ENCODE results near the gene CEP128. TPM values are rescaled to one million over a fixed set of nuclear protein-coding genes. Genes with fewer than 3 reads are reported as not detected.
A peak's percentile ranks its signal among the peaks of the same experiment; 100 is the strongest.

Gene CEP128
- total RNA-seq, 1 experiment from 2014 or later = 27.3 TPM

GRCh38 chr14:80609055-80609454, 332.5 kb downstream of the CEP128 start:
- no TSS peak for BruUV-seq (replicated peaks)
- Histone ChIP-seq H3K27me3 (replicated peaks; ENCODE audit: insufficient read depth, low read depth, low read length, poor library complexity) (no peaks in the 10 kb centered on the region), H3K9me3 (ENCODE audit: low read depth, low read length, poor library complexity, severe bottlenecking) (no peaks in the 10 kb centered on the region), H3K4me3 (ENCODE audit: low read depth, low read length, poor library complexity, severe bottlenecking) (no peak overlapping the region), H3K27ac (ENCODE audit: low read depth, low read length, poor library complexity, severe bottlenecking) (no peak overlapping the region), H3K4me1 (ENCODE audit: insufficient read depth, low read length, poor library complexity, severe bottlenecking) (no peaks in the 10 kb centered on the region), H3K36me3 (ENCODE audit: insufficient read depth, low read length, poor library complexity, severe bottlenecking) (no peaks in the 10 kb centered on the region)
- no peak for DNase-seq (ENCODE audit: low spot score)
- intact Hi-C loops (cut with micrococcal nuclease; ENCODE audit: unreplicated experiment) = no loop called here
- TF ChIP-seq EZH2 (IDR thresholded peaks at IDR 0.05; ENCODE audit: borderline replicate concordance, low read depth, low read length, poor library complexity, severe bottlenecking) = no peak
- no peak for TF ChIP-seq CTCF (conservative IDR thresholded peaks at IDR 0.05; ENCODE audit: low read depth, low read length)
- POLR2A ChIA-PET (ENCODE audit: low non-redundant PET) = no interaction called here
- CTCF ChIA-PET = no interaction called here

GRCh38 chr14:80608563-80608962, 333.0 kb downstream of the CEP128 start:
- BruUV-seq (replicated peaks) = no TSS peak
- Histone ChIP-seq H3K4me3 (ENCODE audit: low read depth, low read length, poor library complexity, severe bottlenecking) (no peak overlapping the region), H3K9me3 (ENCODE audit: low read depth, low read length, poor library complexity, severe bottlenecking) (no peaks in the 10 kb centered on the region), H3K27ac (ENCODE audit: low read depth, low read length, poor library complexity, severe bottlenecking) (no peak overlapping the region), H3K36me3 (ENCODE audit: insufficient read depth, low read length, poor library complexity, severe bottlenecking) (no peaks in the 10 kb centered on the region), H3K27me3 (replicated peaks; ENCODE audit: insufficient read depth, low read depth, low read length, poor library complexity) (no peaks in the 10 kb centered on the region), H3K4me1 (ENCODE audit: insufficient read depth, low read length, poor library complexity, severe bottlenecking) (no peaks in the 10 kb centered on the region)
- ChIA-PET POLR2A (ENCODE audit: low non-redundant PET) (no interaction called here), CTCF (no interaction called here)
- intact Hi-C loops (cut with micrococcal nuclease; ENCODE audit: unreplicated experiment) = no loop called here
- TF ChIP-seq EZH2 (IDR thresholded peaks at IDR 0.05; ENCODE audit: borderline replicate concordance, low read depth, low read length, poor library complexity, severe bottlenecking) = no peak
- TF ChIP-seq CTCF (conservative IDR thresholded peaks at IDR 0.05; ENCODE audit: low read depth, low read length) = no peak
- DNase-seq (ENCODE audit: low spot score) = no peak

DNA sequence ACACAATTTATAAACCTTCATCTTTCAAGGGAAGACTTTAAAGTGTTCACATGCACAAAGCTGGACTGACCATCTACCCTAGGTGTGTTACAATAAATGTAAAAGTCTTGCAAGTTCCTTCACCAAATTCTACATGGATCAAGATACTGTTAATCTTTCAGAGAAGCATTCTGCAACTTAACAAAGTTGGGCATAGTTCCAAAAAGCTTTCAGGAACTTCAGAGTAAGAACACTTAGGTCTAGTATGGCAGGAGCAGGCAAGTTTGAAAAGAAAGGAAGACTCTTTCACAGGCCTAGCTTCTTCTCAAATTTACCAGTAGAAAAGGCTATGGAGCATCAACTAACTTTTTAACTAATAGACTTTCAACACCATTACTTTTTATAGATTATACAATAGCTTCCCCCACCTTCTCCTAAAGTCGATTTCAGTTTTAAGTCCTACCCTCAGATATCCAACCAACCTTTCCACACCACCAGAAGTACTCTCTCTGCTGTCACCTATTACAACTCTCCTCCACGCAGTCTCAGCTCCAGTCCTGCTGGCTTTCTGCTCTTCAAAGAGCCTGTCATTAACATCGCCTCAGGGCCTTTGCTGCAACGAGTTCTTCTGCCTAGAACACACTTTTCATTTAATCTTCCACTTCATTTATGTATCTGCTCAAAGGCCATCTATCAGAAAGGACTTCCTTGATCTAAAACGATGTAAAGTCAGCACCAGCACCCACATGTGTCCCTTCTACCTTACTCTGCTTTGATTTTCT, 333.9 kb downstream of the CEP128 start:
- ChIA-PET CTCF (no interaction called here), POLR2A (ENCODE audit: low non-redundant PET) (no interaction called here)
- Histone ChIP-seq H3K9me3 (ENCODE audit: low read depth, low read length, poor library complexity, severe bottlenecking) (no peaks in the 10 kb centered on the region), H3K36me3 (ENCODE audit: insufficient read depth, low read length, poor library complexity, severe bottlenecking) (no peaks in the 10 kb centered on the region), H3K27me3 (replicated peaks; ENCODE audit: insufficient read depth, low read depth, low read length, poor library complexity) (no peaks in the 10 kb centered on the region), H3K4me3 (ENCODE audit: low read depth, low read length, poor library complexity, severe bottlenecking) (no peak overlapping the region), H3K4me1 (ENCODE audit: insufficient read depth, low read length, poor library complexity, severe bottlenecking) (no peaks in the 10 kb centered on the region), H3K27ac (ENCODE audit: low read depth, low read length, poor library complexity, severe bottlenecking) (no peak overlapping the region)
- TF ChIP-seq CTCF (conservative IDR thresholded peaks at IDR 0.05; ENCODE audit: low read depth, low read length) (no peak), EZH2 (IDR thresholded peaks at IDR 0.05; ENCODE audit: borderline replicate concordance, low read depth, low read length, poor library complexity, severe bottlenecking) (no peak)
- intact Hi-C loops (cut with micrococcal nuclease; ENCODE audit: unreplicated experiment) = no loop called here
- BruUV-seq (replicated peaks) = no TSS peak
- peak; percentile 33 for DNase-seq (ENCODE audit: low spot score)

Measured in A673 (cell line).